Suppressor macrophage treated with lipopolysaccharide for 1 hour (primary cell): ENCODE results near the gene CHCHD4.
A peak's percentile ranks its signal among the peaks of the same experiment; 100 is the strongest.
"Not testable (repeated sequence)": the region's sequence is repeated elsewhere in the genome, so short reads cannot be mapped to it uniquely, and the experiment has no call there.

Experiments used
- DNase-seq, 3 donors: peaks; one replicate each; pipeline ENCODE4 v3.0.0-alpha.2; 2020 to 2022

CHCHD4 gene

GRCh38 chr3:14133876-14134275 lies 9.2 kb upstream of the CHCHD4 start:
- no peak for DNase-seq

- DNase-seq = no peak
These were observed 8.6 kb upstream of the CHCHD4 start for GRCh38 chr3:14133188-14133800.

- no peak for DNase-seq
These were observed 8.0 kb upstream of the CHCHD4 start for GRCh38 chr3:14132689-14133088.

GRCh38 chr3:14132120-14132519 lies 7.5 kb upstream of the CHCHD4 start:
- DNase-seq = no peak

- no peak for DNase-seq
These were observed 6.5 kb upstream of the CHCHD4 start for GRCh38 chr3:14131134-14131533.

- DNase-seq = no peak
These were observed 6.0 kb upstream of the CHCHD4 start for GRCh38 chr3:14130707-14131106.

GRCh38 chr3:14130230-14130629 lies 5.6 kb upstream of the CHCHD4 start:
- no peak for DNase-seq

- DNase-seq = no peak
These were observed 4.6 kb upstream of the CHCHD4 start for GRCh38 chr3:14129296-14129695.

- DNase-seq = no peak
These were observed 4.1 kb upstream of the CHCHD4 start for GRCh38 chr3:14128724-14129123.

- no peak for DNase-seq
These were observed 3.0 kb upstream of the CHCHD4 start for GRCh38 chr3:14127516-14128161.

- DNase-seq = peak; percentile 48 to 73 (median 53)
These were observed 2.3 kb upstream of the CHCHD4 start for GRCh38 chr3:14126887-14127505.

GRCh38 chr3:14126017-14126886 lies 1.6 kb upstream of the CHCHD4 start:
- DNase-seq = peak in 2 of 3 donors; percentile 20 to 49

- DNase-seq = peak; percentile 83 to 90 (median 84)
These were observed 735 bp upstream of the CHCHD4 start for GRCh38 chr3:14125193-14126016.

- DNase-seq = peak; percentile 72 to 77 (median 74)
These were observed 451 bp downstream of the CHCHD4 start for GRCh38 chr3:14124223-14124614.

GRCh38 chr3:14123308-14124222 lies 1.1 kb downstream of the CHCHD4 start:
- no peak for DNase-seq

GRCh38 chr3:14122301-14122700 lies 2.4 kb downstream of the CHCHD4 start:
- DNase-seq = no peak

- no peak for DNase-seq
These were observed 2.8 kb downstream of the CHCHD4 start for GRCh38 chr3:14121859-14122258.

GRCh38 chr3:14120921-14121448 lies 3.7 kb downstream of the CHCHD4 start:
- not testable (repeated sequence) for DNase-seq

- DNase-seq = no peak
These were observed 4.4 kb downstream of the CHCHD4 start for GRCh38 chr3:14120111-14120920.

GRCh38 chr3:14119651-14120050 lies 5.0 kb downstream of the CHCHD4 start:
- no peak for DNase-seq
